Measurements from ENCODE around the gene LPIN3. TPM values are rescaled to one million over a fixed set of nuclear protein-coding genes. Genes with fewer than 3 reads are reported as not detected.

Gene LPIN3
- total and polyA plus RNA-seq, 2 experiments from 2014 or later = 6.1 to 9.7 TPM

DNA sequence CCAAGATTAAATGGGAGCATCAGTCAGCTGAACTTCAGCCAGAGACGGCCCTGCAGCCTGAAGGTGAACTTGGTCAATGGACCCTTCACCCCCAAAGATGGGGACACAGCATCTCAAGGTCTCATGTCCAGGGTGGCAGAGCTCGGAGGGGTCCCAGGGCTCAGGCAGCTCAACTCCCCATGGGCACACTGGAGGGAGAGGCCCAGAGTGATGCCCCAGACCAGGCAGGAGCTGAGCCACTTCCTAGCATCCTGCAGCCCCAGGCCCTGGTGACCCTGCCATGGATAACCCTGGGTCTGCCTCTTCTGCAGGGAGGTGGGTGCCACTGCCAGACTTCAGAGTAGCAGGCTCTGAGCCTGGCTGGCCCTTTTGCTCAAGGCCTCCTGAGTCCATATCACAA, 53.5 kb downstream of the LPIN3 start:
- H2AFZ ChIP-seq = no peak overlapping the region
- Mint-ChIP-seq H3K27me3 (ENCODE audit: insufficient read depth, low read depth, poor library complexity) (peaks cover 6% of the 10 kb centered on the region), H3K27ac (no peak overlapping the region), H3K4me3 (no peak overlapping the region), H3K4me1 (peaks cover 13% of the 10 kb centered on the region; the same call in 2 of the 3 replicates), H3K36me3 (ENCODE audit: low read depth) (no peaks in the 10 kb centered on the region), H3K9me3 (no peaks in the 10 kb centered on the region)
- H3F3A ChIP-seq (replicated peaks; ENCODE audit: low read depth) = no peaks in the 10 kb centered on the region
- no peak overlapping the region for H3K4me2 ChIP-seq
- no peaks in the 10 kb centered on the region for H3K79me2 ChIP-seq (replicated peaks; ENCODE audit: insufficient read depth)
- no peak overlapping the region for H3K4me3 ChIP-seq
- H3K27me3 ChIP-seq (ENCODE audit: insufficient read depth) = no peaks in the 10 kb centered on the region
- H4K20me1 ChIP-seq (replicated peaks; ENCODE audit: insufficient read depth) = no peaks in the 10 kb centered on the region
- H3K27ac ChIP-seq (ENCODE audit: low read depth) = no peak overlapping the region
- TF ChIP-seq STAT1 (IDR thresholded peaks at IDR 0.05; ENCODE audit: unreplicated experiment) (no peak), EZH2 (IDR thresholded peaks at IDR 0.05; ENCODE audit: low read depth, unreplicated experiment) (no peak)
- H3K36me3 ChIP-seq (ENCODE audit: insufficient read depth) = no peaks in the 10 kb centered on the region
- peaks cover 11% of the 10 kb centered on the region for H3K4me1 ChIP-seq (ENCODE audit: insufficient read depth)
- ATAC-seq (no peak), DNase-seq (ENCODE audit: low spot score) (no peak)
- no peaks in the 10 kb centered on the region for H3K9me2 ChIP-seq (ENCODE audit: insufficient read depth)

DNA sequence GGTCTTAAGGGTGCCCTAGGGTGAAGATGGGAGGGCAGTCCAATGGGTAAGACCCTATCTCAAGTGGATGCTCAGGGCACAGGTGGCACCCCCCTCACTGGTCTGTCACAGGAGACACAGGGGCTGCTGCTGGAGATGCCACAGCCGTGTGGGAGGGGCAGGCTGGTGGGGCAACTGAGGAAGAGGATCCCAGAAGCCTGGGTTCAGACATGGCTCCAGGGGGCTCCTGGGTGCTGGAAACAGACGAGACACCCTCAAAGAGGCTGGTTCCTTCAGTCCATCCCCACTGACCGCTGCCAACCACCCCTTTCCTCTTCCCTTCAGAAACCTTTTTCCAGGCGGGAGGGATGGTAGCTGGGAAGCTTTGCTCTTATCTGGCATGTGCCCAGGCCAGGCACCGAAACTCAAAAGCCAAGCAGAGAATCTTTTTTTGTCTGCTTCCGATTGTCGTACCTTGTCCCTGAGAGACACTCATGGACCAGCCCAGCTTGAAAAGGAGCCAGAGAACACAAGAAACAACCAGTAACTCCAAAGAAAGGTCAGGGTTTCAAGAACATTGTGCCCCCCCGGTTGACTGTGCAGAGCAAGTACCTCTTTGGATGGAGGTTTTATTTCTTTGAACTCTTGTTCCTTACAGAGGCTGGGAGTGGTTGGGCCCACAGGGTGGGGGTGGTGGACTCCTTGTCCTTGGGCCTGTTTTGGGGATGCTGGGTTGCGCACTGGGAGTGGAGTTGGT, 54.5 kb downstream of the LPIN3 start:
- H3K9me3 Mint-ChIP-seq = no peaks in the 10 kb centered on the region
- H3K4me1 Mint-ChIP-seq = peaks cover 13% of the 10 kb centered on the region; the same call in 2 of the 3 replicates
- Histone ChIP-seq H3F3A (replicated peaks; ENCODE audit: low read depth) (no peaks in the 10 kb centered on the region), H3K36me3 (ENCODE audit: insufficient read depth) (no peaks in the 10 kb centered on the region), H3K4me3 (no peak overlapping the region), H3K27me3 (ENCODE audit: insufficient read depth) (no peaks in the 10 kb centered on the region), H3K79me2 (replicated peaks; ENCODE audit: insufficient read depth) (no peaks in the 10 kb centered on the region), H3K4me2 (no peak overlapping the region), H3K4me1 (ENCODE audit: insufficient read depth) (peaks cover 11% of the 10 kb centered on the region), H3K9me2 (ENCODE audit: insufficient read depth) (no peaks in the 10 kb centered on the region), H3K27ac (ENCODE audit: low read depth) (no peak overlapping the region), H2AFZ (peak overlapping the region; percentile 76; the same call in 1 of the 2 replicates), H4K20me1 (replicated peaks; ENCODE audit: insufficient read depth) (no peaks in the 10 kb centered on the region)
- H3K27ac Mint-ChIP-seq = no peak overlapping the region
- ATAC-seq (no peak), DNase-seq (ENCODE audit: low spot score) (no peak)
- no peaks in the 10 kb centered on the region for H3K36me3 Mint-ChIP-seq (ENCODE audit: low read depth)
- peaks cover 7% of the 10 kb centered on the region for H3K27me3 Mint-ChIP-seq (ENCODE audit: insufficient read depth, low read depth, poor library complexity)
- no peak overlapping the region for H3K4me3 Mint-ChIP-seq
- TF ChIP-seq, protein P1, sequence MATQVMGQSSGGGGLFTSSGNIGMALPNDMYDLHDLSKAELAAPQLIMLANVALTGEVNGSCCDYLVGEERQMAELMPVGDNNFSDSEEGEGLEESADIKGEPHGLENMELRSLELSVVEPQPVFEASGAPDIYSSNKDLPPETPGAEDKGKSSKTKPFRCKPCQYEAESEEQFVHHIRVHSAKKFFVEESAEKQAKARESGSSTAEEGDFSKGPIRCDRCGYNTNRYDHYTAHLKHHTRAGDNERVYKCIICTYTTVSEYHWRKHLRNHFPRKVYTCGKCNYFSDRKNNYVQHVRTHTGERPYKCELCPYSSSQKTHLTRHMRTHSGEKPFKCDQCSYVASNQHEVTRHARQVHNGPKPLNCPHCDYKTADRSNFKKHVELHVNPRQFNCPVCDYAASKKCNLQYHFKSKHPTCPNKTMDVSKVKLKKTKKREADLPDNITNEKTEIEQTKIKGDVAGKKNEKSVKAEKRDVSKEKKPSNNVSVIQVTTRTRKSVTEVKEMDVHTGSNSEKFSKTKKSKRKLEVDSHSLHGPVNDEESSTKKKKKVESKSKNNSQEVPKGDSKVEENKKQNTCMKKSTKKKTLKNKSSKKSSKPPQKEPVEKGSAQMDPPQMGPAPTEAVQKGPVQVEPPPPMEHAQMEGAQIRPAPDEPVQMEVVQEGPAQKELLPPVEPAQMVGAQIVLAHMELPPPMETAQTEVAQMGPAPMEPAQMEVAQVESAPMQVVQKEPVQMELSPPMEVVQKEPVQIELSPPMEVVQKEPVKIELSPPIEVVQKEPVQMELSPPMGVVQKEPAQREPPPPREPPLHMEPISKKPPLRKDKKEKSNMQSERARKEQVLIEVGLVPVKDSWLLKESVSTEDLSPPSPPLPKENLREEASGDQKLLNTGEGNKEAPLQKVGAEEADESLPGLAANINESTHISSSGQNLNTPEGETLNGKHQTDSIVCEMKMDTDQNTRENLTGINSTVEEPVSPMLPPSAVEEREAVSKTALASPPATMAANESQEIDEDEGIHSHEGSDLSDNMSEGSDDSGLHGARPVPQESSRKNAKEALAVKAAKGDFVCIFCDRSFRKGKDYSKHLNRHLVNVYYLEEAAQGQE (IDR thresholded peaks at IDR 0.05; ENCODE audit: unreplicated experiment) = no peak
- no peak for TF ChIP-seq ZNF114 (CRISPR knock-in tag; IDR thresholded peaks at IDR 0.05)
- TF ChIP-seq ZNF331 (CRISPR knock-in tag; IDR thresholded peaks at IDR 0.05; ENCODE audit: low read depth) = no peak
- TF ChIP-seq STAT1 (IDR thresholded peaks at IDR 0.05; ENCODE audit: unreplicated experiment) = no peak
- TF ChIP-seq POLR2AphosphoS5 (IDR thresholded peaks at IDR 0.05; ENCODE audit: low read depth) = no peak
- TF ChIP-seq, protein P2, sequence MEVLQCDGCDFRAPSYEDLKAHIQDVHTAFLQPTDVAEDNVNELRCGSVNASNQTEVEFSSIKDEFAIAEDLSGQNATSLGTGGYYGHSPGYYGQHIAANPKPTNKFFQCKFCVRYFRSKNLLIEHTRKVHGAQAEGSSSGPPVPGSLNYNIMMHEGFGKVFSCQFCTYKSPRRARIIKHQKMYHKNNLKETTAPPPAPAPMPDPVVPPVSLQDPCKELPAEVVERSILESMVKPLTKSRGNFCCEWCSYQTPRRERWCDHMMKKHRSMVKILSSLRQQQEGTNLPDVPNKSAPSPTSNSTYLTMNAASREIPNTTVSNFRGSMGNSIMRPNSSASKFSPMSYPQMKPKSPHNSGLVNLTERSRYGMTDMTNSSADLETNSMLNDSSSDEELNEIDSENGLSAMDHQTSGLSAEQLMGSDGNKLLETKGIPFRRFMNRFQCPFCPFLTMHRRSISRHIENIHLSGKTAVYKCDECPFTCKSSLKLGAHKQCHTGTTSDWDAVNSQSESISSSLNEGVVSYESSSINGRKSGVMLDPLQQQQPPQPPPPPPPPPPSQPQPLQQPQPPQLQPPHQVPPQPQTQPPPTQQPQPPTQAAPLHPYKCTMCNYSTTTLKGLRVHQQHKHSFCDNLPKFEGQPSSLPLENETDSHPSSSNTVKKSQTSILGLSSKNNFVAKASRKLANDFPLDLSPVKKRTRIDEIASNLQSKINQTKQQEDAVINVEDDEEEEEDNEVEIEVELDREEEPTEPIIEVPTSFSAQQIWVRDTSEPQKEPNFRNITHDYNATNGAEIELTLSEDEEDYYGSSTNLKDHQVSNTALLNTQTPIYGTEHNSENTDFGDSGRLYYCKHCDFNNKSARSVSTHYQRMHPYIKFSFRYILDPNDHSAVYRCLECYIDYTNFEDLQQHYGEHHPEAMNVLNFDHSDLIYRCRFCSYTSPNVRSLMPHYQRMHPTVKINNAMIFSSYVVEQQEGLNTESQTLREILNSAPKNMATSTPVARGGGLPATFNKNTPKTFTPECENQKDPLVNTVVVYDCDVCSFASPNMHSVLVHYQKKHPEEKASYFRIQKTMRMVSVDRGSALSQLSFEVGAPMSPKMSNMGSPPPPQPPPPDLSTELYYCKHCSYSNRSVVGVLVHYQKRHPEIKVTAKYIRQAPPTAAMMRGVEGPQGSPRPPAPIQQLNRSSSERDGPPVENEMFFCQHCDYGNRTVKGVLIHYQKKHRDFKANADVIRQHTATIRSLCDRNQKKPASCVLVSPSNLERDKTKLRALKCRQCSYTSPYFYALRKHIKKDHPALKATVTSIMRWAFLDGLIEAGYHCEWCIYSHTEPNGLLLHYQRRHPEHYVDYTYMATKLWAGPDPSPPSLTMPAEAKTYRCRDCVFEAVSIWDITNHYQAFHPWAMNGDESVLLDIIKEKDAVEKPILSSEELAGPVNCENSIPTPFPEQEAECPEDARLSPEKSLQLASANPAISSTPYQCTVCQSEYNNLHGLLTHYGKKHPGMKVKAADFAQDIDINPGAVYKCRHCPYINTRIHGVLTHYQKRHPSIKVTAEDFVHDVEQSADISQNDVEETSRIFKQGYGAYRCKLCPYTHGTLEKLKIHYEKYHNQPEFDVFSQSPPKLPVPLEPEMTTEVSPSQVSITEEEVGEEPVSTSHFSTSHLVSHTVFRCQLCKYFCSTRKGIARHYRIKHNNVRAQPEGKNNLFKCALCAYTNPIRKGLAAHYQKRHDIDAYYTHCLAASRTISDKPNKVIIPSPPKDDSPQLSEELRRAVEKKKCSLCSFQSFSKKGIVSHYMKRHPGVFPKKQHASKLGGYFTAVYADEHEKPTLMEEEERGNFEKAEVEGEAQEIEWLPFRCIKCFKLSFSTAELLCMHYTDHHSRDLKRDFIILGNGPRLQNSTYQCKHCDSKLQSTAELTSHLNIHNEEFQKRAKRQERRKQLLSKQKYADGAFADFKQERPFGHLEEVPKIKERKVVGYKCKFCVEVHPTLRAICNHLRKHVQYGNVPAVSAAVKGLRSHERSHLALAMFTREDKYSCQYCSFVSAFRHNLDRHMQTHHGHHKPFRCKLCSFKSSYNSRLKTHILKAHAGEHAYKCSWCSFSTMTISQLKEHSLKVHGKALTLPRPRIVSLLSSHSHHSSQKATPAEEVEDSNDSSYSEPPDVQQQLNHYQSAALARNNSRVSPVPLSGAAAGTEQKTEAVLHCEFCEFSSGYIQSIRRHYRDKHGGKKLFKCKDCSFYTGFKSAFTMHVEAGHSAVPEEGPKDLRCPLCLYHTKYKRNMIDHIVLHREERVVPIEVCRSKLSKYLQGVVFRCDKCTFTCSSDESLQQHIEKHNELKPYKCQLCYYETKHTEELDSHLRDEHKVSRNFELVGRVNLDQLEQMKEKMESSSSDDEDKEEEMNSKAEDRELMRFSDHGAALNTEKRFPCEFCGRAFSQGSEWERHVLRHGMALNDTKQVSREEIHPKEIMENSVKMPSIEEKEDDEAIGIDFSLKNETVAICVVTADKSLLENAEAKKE (CRISPR knock-in tag; IDR thresholded peaks at IDR 0.05) = no peak
- TF ChIP-seq, protein P3, sequence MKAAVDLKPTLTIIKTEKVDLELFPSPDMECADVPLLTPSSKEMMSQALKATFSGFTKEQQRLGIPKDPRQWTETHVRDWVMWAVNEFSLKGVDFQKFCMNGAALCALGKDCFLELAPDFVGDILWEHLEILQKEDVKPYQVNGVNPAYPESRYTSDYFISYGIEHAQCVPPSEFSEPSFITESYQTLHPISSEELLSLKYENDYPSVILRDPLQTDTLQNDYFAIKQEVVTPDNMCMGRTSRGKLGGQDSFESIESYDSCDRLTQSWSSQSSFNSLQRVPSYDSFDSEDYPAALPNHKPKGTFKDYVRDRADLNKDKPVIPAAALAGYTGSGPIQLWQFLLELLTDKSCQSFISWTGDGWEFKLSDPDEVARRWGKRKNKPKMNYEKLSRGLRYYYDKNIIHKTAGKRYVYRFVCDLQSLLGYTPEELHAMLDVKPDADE (IDR thresholded peaks at IDR 0.05) = no peak
- no peak for TF ChIP-seq EZH2 (IDR thresholded peaks at IDR 0.05; ENCODE audit: low read depth, unreplicated experiment)
- TF ChIP-seq EZH2phosphoT487 (IDR thresholded peaks at IDR 0.05; ENCODE audit: unreplicated experiment) = no peak
- TF ChIP-seq JUNB (IDR thresholded peaks at IDR 0.05; ENCODE audit: unreplicated experiment) = no peak
- no peak for TF ChIP-seq NANOG (IDR thresholded peaks at IDR 0.05; ENCODE audit: borderline replicate concordance)
